Keratinocyte (primary cell): ENCODE results near the gene WWC1.

Experiments used
- CTCF ChIP-seq, 3 experiments: IDR thresholded peaks in 1 of 3; conservative IDR thresholded peaks in 1 of 3; optimal IDR thresholded peaks in 1 of 3; 2 replicates in 2 of 3; 3 replicates in 1 of 3; pipeline versions ENCODE3 to v1.5.1; 2011; ENCODE audit warnings: low read length in 3 of 3, mild to moderate bottlenecking in 3 of 3, moderate library complexity in 2 of 3, control low read depth in 1 of 3, inconsistent platforms in 1 of 3; ENCODE audit not compliant: insufficient read depth in 2 of 3; ENCODE audit errors: extremely low read depth in 1 of 3
- EZH2 ChIP-seq: IDR thresholded peaks from one replicate; pipeline ENCODE4 v1.6.1; 2012; ENCODE audit warnings: inconsistent platforms, mild to moderate bottlenecking, low read length, moderate library complexity

- TF ChIP-seq CTCF (optimal IDR thresholded peaks at IDR 0.05 in 1 of 3, IDR thresholded peaks at IDR 0.05 in 1 of 3, conservative IDR thresholded peaks at IDR 0.05 in 1 of 3; ENCODE audit: extremely low read depth in 1 of 3, insufficient read depth in 2 of 3, low read length in 3 of 3), result no peak
- no peak for TF ChIP-seq EZH2
Observed at GRCh38 chr5:168480601-168481000, 189.2 kb downstream of the WWC1 start.
